CD14-positive monocyte (primary cell): ENCODE data around the gene CADM2. TPM values are rescaled to one million over a fixed set of nuclear protein-coding genes. Genes with fewer than 3 reads are reported as not detected.

Experiments
- DNase-seq, 3 donors: peaks; one replicate each; pipeline ENCODE4 v3.0.0-alpha.2; 2011 to 2022
- H2AFZ ChIP-seq: 2 replicates; pipeline ENCODE4 v1.6.0; 2012; ENCODE audit warnings: mild to moderate bottlenecking, low read depth, low read length, inconsistent platforms; ENCODE audit not compliant: insufficient read depth, poor library complexity, severe bottlenecking
- H3K27ac ChIP-seq, 2 donors: 1 replicate in 1 of 2; 2 replicates in 1 of 2; pipeline ENCODE4 v1.5.1; 2012 to 2013; ENCODE audit warnings: low read length in 2 of 2, control low read depth in 1 of 2, inconsistent platforms in 1 of 2, low read depth in 1 of 2, mild to moderate bottlenecking in 1 of 2
- H3K27me3 ChIP-seq, 2 donors: one replicate each; pipeline versions ENCODE4 v1.6.0 to v1.6.1; 2011 to 2013; ENCODE audit warnings: low read length in 2 of 2; ENCODE audit not compliant: control insufficient read depth in 2 of 2, insufficient read depth in 2 of 2
- H3K36me3 ChIP-seq, 2 donors: replicated peaks in 1 of 2; 1 replicate in 1 of 2; 2 replicates in 1 of 2; pipeline versions ENCODE4 v1.5.1 to v1.6.1; 2012 to 2013; ENCODE audit warnings: low read length in 2 of 2, control low read depth in 1 of 2, inconsistent platforms in 1 of 2, mild to moderate bottlenecking in 1 of 2; ENCODE audit not compliant: insufficient read depth in 2 of 2, control insufficient read depth in 1 of 2
- H3K4me1 ChIP-seq, 2 donors: 1 replicate in 1 of 2; 2 replicates in 1 of 2; pipeline versions ENCODE4 v1.5.1 to v1.6.1; 2012 to 2013; ENCODE audit warnings: low read length in 2 of 2, control low read depth in 1 of 2, inconsistent platforms in 1 of 2, mild to moderate bottlenecking in 1 of 2, moderate library complexity in 1 of 2; ENCODE audit not compliant: insufficient read depth in 2 of 2, control insufficient read depth in 1 of 2
- H3K4me2 ChIP-seq: replicated peaks from 2 replicates; pipeline ENCODE3; 2012; ENCODE audit warnings: low read length, moderate library complexity, mild to moderate bottlenecking; ENCODE audit not compliant: poor library complexity, severe bottlenecking; ENCODE audit errors: extremely low read depth
- H3K4me3 ChIP-seq, 3 experiments: fragments of 200-600 bp in 1 of 3; sonication (generic) in 1 of 3; replicated peaks in 1 of 3; 1 replicate in 2 of 3; 2 replicates in 1 of 3; pipeline ENCODE4 v1.5.1; 2011 to 2013; ENCODE audit warnings: low read length in 3 of 3, mild to moderate bottlenecking in 3 of 3, control low read depth in 2 of 3, low read depth in 2 of 3, inconsistent platforms in 1 of 3, moderate library complexity in 1 of 3
- H3K79me2 ChIP-seq: 2 replicates; pipeline ENCODE4 v1.6.0; 2012; ENCODE audit warnings: mild to moderate bottlenecking, control low read depth, inconsistent platforms, low read length, moderate library complexity; ENCODE audit not compliant: insufficient read depth
- H3K9ac ChIP-seq: 2 replicates; pipeline ENCODE4 v1.6.0; 2017; ENCODE audit warnings: low read length, mild to moderate bottlenecking; ENCODE audit not compliant: insufficient read depth, poor library complexity, severe bottlenecking
- H3K9me3 ChIP-seq, 2 donors: replicated peaks in 1 of 2; 1 replicate in 1 of 2; 2 replicates in 1 of 2; pipeline versions ENCODE4 v1.5.1 to v1.6.1; 2012 to 2013; ENCODE audit warnings: low read length in 2 of 2, control low read depth in 1 of 2; ENCODE audit not compliant: control insufficient read depth in 1 of 2, insufficient read depth in 1 of 2
- H4K20me1 ChIP-seq: 2 replicates; pipeline ENCODE4 v1.6.0; 2012; ENCODE audit warnings: mild to moderate bottlenecking, low read length, control low read depth, moderate library complexity; ENCODE audit not compliant: insufficient read depth
- H3K27ac Mint-ChIP-seq, 7 donors: one replicate each; pipeline ENCODE4 v1.8.0; 2020; ENCODE audit warnings: mild to moderate bottlenecking in 7 of 7, mixed read lengths in 7 of 7, moderate library complexity in 6 of 7, inconsistent platforms in 2 of 7
- H3K27me3 Mint-ChIP-seq, 3 donors: one replicate each; pipeline ENCODE4 v1.8.0; 2021 to 2022; ENCODE audit warnings: low read depth in 3 of 3, mild to moderate bottlenecking in 3 of 3, mixed read lengths in 3 of 3, moderate library complexity in 3 of 3, inconsistent platforms in 1 of 3
- H3K36me3 Mint-ChIP-seq, 2 donors: one replicate each; pipeline ENCODE4 v1.8.0; 2020; ENCODE audit warnings: mixed read lengths in 2 of 2, inconsistent platforms in 1 of 2, mild to moderate bottlenecking in 1 of 2
- H3K4me1 Mint-ChIP-seq: one replicate; pipeline ENCODE4 v1.8.0; 2020; ENCODE audit warnings: mild to moderate bottlenecking, mixed read lengths
- H3K4me3 Mint-ChIP-seq, 2 donors: one replicate each; pipeline ENCODE4 v1.8.0; 2020; ENCODE audit warnings: mild to moderate bottlenecking in 2 of 2, mixed read lengths in 2 of 2, moderate library complexity in 1 of 2
- H3K9me3 Mint-ChIP-seq, 7 donors: one replicate each; pipeline ENCODE4 v1.8.0; 2020 to 2022; ENCODE audit warnings: mixed read lengths in 7 of 7, mild to moderate bottlenecking in 6 of 7, moderate library complexity in 6 of 7, inconsistent platforms in 2 of 7
- WGBS: methylation state at CpG from one replicate; pipeline ENCODE4 v1.1.5; 2013; ENCODE audit warnings: missing lambda C conversion rate; ENCODE audit not compliant: insufficient coverage; 5-methylcytosine and 5-hydroxymethylcytosine counted together
- intact Hi-C, 2 donors: fragments of 100-400 bp; cut with micrococcal nuclease; formaldehyde crosslinking; loops; one replicate each; pipeline versions ENCODE4 v1.15.0 to v1.15.1; 2023
- polyA plus RNA-seq, 3 donors: library from polyadenylated mRNA; depleted of rRNA in 1 of 3; unstranded in 2 of 3; stranded (reverse) in 1 of 3; fragments of 300-500 nt in 2 of 3; fragments of >200 nt in 1 of 3; fragmentation: Illumina TruSeq in 2 of 3; gene quantifications; 1 replicate in 2 of 3; 2 replicates in 1 of 3; pipeline ENCODE4 v1.2.3, GENCODE V29; 2012 to 2021
- TF ChIP-seq, protein P1 (sequence below): fragments of 200-600 bp; IDR thresholded peaks from one replicate; pipeline ENCODE4 v1.8.0; 2022; ENCODE audit warnings: antibody characterized with exemption, mild to moderate bottlenecking

The CADM2 gene
- polyA plus RNA-seq, 3 donors: not detected

DNA sequence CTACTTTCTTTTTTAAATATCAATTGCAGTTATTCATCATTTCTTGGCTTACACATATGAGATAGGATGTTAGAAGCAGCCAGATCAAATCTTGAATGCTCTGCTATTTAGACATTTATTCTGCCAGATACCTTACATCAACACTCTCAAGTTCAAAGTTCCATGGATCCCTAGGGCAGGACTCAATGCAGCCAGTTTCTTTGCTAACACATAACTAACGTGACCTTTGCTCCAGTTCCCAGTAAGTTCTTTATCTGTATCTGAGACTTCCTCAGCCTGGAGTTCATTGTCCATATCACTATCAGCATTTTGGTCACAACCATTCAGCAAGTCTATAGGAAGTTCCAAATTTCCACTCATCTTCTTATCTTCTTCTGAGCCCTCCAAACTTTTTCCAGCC is 1092.3 kb downstream of the CADM2 start:
- no peak for DNase-seq
- no peaks in the 10 kb centered on the region for H3K4me1 Mint-ChIP-seq
- Histone ChIP-seq H3K4me2 (no peak overlapping the region), H3K9ac (no peak overlapping the region), H2AFZ (no peak overlapping the region), H3K4me3 (no peak overlapping the region), H4K20me1 (no peaks in the 10 kb centered on the region), H3K27ac (no peak overlapping the region), H3K27me3 (no peaks in the 10 kb centered on the region), H3K9me3 (peaks cover 0 to 6% of the 10 kb centered on the region in 2 donors), H3K36me3 (no peaks in the 10 kb centered on the region), H3K4me1 (no peaks in the 10 kb centered on the region), H3K79me2 (no peaks in the 10 kb centered on the region)
- WGBS: 100% methylated on average over 1 of the region's 1 CpG
- no peaks in the 10 kb centered on the region for H3K36me3 Mint-ChIP-seq
- intact Hi-C loops: no loop called here
- TF ChIP-seq, protein P1, sequence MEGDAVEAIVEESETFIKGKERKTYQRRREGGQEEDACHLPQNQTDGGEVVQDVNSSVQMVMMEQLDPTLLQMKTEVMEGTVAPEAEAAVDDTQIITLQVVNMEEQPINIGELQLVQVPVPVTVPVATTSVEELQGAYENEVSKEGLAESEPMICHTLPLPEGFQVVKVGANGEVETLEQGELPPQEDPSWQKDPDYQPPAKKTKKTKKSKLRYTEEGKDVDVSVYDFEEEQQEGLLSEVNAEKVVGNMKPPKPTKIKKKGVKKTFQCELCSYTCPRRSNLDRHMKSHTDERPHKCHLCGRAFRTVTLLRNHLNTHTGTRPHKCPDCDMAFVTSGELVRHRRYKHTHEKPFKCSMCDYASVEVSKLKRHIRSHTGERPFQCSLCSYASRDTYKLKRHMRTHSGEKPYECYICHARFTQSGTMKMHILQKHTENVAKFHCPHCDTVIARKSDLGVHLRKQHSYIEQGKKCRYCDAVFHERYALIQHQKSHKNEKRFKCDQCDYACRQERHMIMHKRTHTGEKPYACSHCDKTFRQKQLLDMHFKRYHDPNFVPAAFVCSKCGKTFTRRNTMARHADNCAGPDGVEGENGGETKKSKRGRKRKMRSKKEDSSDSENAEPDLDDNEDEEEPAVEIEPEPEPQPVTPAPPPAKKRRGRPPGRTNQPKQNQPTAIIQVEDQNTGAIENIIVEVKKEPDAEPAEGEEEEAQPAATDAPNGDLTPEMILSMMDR: no peak
- H3K9me3 Mint-ChIP-seq: peaks cover 0 to 5% (median 0%) of the 10 kb centered on the region in 7 donors
- H3K27ac Mint-ChIP-seq: no peak overlapping the region
- no peaks in the 10 kb centered on the region for H3K27me3 Mint-ChIP-seq
- no peak overlapping the region for H3K4me3 Mint-ChIP-seq

DNA sequence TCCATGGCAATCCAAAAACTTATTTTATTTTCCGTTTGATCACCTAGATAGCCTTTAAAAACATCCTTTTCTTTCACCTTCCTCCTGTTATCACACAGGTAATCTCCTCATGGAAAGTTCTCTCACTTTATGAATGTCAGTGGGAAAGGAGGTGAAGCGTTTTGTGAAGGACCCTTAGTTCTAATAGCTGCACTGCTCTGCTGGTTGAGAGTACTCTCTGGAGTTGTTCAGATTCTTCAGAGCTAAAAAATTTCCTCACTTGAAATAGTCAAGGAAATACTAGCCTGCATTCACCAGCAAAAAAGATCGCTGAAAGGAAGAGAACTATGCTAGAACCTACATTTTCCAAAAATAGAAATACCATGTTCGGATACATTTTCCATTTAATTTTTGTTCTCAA is 1097.2 kb downstream of the CADM2 start:
- no peaks in the 10 kb centered on the region for H3K9me3 ChIP-seq
- intact Hi-C loops: no loop called here
- no peaks in the 10 kb centered on the region for H3K36me3 ChIP-seq
- WGBS: no CpG with 5 or more reads among the region's 4 CpGs
- Mint-ChIP-seq H3K4me1 (no peaks in the 10 kb centered on the region), H3K36me3 (no peaks in the 10 kb centered on the region), H3K27me3 (no peaks in the 10 kb centered on the region), H3K27ac (no peak overlapping the region), H3K9me3 (peaks cover 0 to 2% (median 0%) of the 10 kb centered on the region in 7 donors), H3K4me3 (no peak overlapping the region)
- no peaks in the 10 kb centered on the region for H3K4me1 ChIP-seq
- no peaks in the 10 kb centered on the region for H4K20me1 ChIP-seq
- DNase-seq: no peak
- no peak overlapping the region for H3K27ac ChIP-seq
- no peaks in the 10 kb centered on the region for H3K27me3 ChIP-seq
- no peak overlapping the region for H3K9ac ChIP-seq
- H3K79me2 ChIP-seq: no peaks in the 10 kb centered on the region
- TF ChIP-seq, protein P1: no peak
- H3K4me2 ChIP-seq: no peak overlapping the region
- no peak overlapping the region for H2AFZ ChIP-seq
- H3K4me3 ChIP-seq: no peak overlapping the region
